Stimulated activated CD4-positive, alpha-beta T cell treated with anti-CD3 and anti-CD28 coated beads, Interleukin-4, amount 100 ng/mL, for 24 hours (primary cell): ENCODE results near the gene PWP1.

Source experiments
- DNase-seq: peaks from one replicate; pipeline ENCODE4 v3.0.0-alpha.2; 2020

Gene PWP1

GRCh38 chr12:107685360-107686248 is at the start of gene PWP1:
Gene PWP1 (plus strand): TSS chr12:107685799. CDS start chr12:107685900, 101 bp downstream.
- peak; percentile 95 for DNase-seq

DNA sequence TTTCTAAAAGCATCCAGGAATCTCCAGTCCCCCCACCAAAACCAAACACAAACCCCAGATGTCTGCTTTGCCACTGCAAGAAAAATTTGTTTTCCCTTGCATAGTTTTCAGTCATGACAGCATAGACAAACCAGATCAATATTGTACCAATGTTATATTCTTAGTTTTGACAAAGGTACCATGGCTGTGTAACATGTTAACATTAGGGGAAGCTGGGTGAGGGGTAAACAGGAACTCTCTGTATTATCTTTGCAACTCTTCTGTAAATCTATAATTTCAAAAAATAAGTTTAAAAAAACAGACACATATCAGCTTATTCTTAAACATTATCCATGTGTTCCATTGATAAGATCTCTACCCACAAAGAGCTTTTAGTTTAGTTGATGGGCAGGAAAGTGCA is 44.4 kb upstream of the PWP1 start:
- DNase-seq, result no peak

DNA sequence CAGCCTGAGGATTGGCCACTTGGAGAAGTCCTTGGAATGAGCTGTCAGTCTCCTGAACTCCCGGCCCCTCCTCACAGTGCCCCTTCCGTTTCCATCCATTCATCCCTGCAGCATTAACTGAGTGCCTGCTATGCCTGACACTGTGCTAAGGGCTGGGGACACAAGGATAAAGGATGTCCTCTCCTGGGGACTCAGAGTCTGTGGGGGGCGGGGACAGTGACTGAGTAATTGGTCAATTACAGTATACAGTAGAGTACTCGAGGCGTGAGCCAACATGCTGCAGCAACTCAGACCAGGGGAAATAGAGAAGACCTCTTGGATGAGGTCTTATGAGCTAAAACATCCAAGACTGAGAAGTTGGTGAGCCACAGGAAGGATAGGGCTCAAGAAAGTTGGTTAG is 43.4 kb upstream of the PWP1 start:
- no peak for DNase-seq

- DNase-seq, result no peak
These were observed 39.8 kb upstream of the PWP1 start for GRCh38 chr12:107645630-107646333.

- no peak for DNase-seq
These were observed 39.2 kb upstream of the PWP1 start for GRCh38 chr12:107646436-107646835.

DNA sequence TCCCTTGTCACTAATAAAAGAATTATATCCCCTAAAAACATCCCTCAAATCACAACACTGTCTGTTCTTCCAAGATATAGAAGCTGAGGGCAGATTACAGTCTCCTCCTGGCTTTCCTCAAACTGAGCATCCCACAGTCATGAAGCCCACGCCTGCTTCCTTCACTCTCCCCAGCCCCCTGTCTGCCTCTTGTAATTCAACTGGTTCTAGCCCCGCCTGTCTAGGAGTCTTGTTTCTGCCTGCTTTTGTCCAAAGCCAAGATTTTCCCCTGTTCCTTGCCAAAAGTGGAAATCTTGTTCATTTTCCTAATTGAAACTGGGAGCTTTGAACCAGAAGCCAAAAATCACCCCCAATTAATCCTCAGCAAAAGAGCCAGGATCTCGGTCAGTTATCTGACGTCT is 35.9 kb upstream of the PWP1 start:
- DNase-seq, result no peak

DNA sequence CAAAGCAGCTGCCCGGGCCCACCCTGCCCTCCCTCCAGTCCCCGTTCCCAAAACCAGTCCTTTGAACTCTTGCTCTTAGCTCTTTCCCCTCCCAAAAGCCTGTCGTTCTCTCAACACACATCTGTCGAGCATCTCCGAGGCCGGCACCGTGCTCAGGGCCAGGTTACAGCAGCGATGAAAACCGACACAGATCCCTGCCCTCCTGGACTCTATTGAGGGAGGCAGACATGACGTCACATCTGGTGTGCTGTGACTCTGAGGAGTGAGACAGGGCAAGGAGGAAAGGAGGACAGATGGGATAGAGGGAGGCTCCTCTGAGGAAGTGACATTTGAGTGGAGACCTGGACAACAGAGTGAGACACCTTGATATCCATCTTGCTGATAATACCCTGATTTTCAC is 34.6 kb upstream of the PWP1 start:
- DNase-seq, result no peak

DNA sequence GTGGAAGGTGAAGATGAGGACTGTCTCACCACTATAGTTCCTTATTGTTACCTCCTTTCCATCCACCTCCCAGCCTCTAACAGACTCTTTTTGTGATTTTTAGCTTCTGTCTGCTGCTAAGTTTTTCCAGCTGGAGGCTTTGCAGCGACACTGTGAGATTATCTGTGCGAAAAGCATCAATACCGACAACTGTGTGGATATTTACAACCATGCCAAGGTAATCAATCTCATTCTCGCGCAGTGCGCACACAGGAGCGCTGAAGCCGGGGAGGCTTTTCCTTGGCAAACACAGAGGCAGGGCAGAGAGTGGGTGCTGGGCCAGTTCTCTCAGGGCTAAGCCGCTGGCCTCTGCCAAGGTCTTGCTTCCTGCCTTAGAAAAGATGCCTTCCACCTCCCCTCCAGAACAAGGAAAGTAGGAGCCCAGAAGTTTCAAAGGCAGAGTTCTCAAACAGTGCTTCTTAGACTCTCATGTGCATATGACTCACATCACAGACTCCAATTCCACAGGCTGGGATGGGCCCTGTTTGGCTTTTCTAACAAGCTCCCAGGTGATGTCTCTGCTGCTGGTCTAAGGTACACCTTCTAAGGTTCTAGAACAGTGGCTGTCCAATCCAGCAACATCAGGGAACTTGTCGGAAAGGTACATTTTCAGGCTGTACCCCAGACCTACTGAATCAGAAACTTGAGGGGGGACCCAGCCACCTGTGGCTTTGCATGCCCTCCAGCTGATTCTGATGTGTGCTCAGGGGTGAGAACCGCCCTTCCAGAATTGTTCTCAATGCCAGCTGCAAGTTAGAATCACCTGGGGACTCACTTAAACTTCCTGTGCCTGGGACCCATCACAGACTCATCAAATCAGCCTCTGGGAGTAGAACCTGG is 33.8 kb upstream of the PWP1 start:
- DNase-seq, result no peak

GRCh38 chr12:107653519-107653918 is 32.1 kb upstream of the PWP1 start:
- DNase-seq, result no peak

GRCh38 chr12:107654873-107655272 is 30.7 kb upstream of the PWP1 start:
- DNase-seq, result no peak

DNA sequence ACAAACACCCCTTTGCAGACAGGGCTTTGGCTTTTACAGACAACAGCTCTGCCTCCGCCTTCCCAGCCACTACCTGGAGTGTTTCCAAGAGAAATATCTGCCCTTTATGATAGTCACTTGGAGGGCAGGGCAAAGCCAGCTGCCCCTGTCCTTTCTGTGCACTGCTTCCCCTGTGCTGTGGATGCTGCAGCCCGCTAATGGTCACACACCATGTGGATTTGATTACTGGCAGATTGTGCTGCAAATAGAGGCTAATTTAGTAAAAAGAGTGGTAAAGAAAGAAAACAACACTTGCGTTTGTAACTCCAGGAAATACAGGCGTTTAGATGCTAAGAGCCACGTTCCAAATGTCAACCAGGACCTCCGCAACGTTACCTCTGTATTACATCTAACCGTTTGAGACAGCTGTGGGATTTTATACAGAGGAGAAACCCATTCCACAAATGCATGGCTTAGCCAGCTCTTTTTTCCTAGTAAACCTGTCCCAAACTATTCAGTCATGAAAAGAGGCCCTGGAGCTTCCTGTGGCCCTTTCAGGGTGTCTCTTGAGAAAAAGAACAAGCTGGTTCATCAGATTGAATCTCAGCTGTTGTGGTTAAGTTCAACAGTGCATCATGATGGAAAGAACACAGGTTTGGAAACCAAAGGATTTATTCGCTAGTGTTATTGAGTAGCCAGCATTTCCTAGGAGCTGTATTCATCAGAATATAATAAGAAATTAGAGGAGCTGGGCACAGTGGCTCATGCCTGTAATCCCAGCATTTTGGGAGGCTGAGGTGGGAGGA is 30.1 kb upstream of the PWP1 start:
- no peak for DNase-seq

DNA sequence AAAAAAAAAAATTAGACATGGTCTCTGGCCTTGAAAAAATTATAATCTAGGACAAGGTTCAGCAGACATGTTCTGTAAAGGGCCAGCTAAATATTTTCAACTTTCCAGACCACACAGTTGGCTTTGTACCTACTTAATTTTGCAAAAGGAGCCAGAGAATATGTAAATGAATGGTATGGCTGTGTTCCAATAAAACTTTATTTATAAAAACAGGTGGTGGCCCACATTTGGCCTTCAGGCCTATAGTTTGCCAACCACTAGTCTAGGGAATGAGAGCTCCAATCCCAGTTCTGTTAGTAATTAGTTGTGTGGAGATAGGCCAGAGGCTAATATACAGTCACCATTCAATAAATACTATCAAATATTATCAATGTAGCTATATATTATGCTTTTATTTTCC is 29.3 kb upstream of the PWP1 start:
- no peak for DNase-seq

DNA sequence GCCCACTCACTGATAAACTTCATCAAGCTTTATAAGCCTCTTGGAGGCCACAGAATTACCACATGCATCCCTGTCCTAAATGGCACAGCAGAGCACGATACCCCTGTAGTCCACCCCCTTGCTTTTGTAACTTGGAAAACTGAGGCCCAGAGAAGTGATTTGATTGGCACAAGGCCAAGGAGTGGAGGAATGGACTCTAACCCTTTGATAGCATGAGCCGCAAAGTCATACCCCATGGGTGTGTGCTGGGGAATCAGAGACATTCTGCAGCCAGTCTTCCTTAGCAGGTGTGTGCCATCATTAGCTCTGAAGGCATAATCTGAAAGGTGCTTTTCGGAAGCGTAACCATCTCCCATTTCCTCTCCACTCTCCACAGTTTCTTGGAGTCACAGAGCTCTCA is 28.5 kb upstream of the PWP1 start:
- DNase-seq, result no peak

DNA sequence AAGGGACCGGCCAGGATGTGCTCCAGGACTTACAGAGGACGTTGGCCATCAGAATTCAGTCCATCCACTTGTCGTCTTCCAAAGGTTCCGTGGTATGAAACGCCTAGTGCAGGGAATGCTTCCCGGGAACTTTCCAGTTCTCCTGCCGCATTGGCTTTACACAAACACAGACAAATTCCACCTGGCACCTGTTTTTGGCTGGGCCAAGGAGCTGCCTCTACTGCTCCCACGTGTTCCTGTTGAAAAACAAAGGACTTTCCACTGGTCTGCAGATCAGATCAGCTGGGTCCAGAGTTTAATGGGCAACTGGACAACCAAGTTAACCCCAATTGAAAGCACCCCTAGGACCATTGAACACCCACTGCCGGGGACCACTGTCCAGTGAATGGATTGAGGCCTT is 28.0 kb upstream of the PWP1 start:
- DNase-seq, result no peak

DNA sequence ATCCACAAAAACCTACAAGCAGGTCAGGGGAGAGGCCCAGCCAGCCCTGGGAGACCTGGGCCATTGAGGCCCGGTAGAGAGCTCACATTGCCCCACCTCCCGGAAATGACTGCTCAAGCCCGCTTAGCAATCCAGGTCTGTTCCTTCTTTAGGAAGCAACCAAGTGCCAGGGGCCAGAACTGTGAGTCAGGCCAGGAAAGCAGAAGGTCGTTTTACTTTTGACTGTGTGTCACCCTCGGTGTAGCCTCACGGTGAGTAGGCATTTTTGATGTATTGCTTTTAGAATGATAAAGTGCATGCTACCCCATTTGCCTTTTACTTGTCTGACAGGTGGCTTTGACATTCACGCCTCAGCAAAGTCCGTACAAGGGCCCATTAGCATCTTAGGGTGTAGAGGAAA is 25.4 kb upstream of the PWP1 start:
- DNase-seq, result no peak

GRCh38 chr12:107660861-107661415 is 24.7 kb upstream of the PWP1 start:
- no peak for DNase-seq

GRCh38 chr12:107661830-107662229 is 23.8 kb upstream of the PWP1 start:
- no peak for DNase-seq

- DNase-seq, result no peak
These were observed 23.1 kb upstream of the PWP1 start for GRCh38 chr12:107662484-107662883.

- no peak for DNase-seq
These were observed 22.3 kb upstream of the PWP1 start for GRCh38 chr12:107663277-107663676.

GRCh38 chr12:107666009-107666408 is 19.6 kb upstream of the PWP1 start:
- DNase-seq, result no peak

DNA sequence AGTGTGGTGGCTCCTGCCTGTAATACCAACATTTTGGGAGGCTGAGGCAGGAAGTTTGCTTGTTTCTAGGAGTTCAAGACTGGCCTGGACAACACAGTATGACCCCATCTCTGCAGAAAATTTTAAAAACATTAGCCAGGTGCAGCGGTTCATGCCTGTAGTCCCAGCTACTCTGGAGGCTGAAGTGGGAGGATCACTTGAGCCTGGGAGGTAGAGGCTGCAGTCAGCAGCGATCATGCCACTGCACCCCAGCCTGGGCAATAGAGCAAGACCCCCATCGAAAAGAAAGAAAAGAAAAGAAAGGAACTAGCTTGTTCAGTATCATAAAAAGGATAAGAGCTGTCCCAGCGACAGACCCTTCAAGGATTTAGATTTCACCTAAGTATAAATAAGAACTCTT is 18.1 kb upstream of the PWP1 start:
- DNase-seq, result no peak
